Coronary artery (tissue), 2 donors: ENCODE measurements around the gene UBE2G2.

ENCODE experiments used
- DNase-seq: peaks from one replicate; pipeline ENCODE4 v3.0.0-alpha.2; 2017; ENCODE audit warnings: low spot score
- H3K27ac ChIP-seq, 2 donors: fragments of 200-600 bp; sonication (generic); one replicate each; pipeline ENCODE4 v1.5.1; 2016 to 2019
- H3K4me3 ChIP-seq: fragments of 200-600 bp; sonication (generic); 2 replicates; pipeline ENCODE4 v1.5.1; 2016; ENCODE audit warnings: mild to moderate bottlenecking, moderate library complexity
- CTCF ChIP-seq: fragments of 200-600 bp; sonication (generic); IDR thresholded peaks from one replicate; pipeline ENCODE4 v1.5.1; 2019; ENCODE audit warnings: antibody characterized with exemption

UBE2G2 gene

GRCh38 chr21:44728716-44729115 lies 72.9 kb downstream of the UBE2G2 start:
- no peak overlapping the region for H3K4me3 ChIP-seq
- no peak overlapping the region for H3K27ac ChIP-seq
- DNase-seq, result no peak
- TF ChIP-seq CTCF, result no peak

GRCh38 chr21:44727757-44728156 lies 73.9 kb downstream of the UBE2G2 start:
- DNase-seq, result no peak
- TF ChIP-seq CTCF, result no peak
- no peak overlapping the region for H3K27ac ChIP-seq

GRCh38 chr21:44727321-44727720 lies 74.3 kb downstream of the UBE2G2 start:
- TF ChIP-seq CTCF, result no peak
- no peak for DNase-seq
- no peak overlapping the region for H3K4me3 ChIP-seq
- H3K27ac ChIP-seq, result no peak overlapping the region

More at GRCh38 chr21:44727757-44728156, 73.9 kb downstream of the UBE2G2 start:
- no peak overlapping the region for H3K4me3 ChIP-seq

GRCh38 chr21:44726826-44727225 lies 74.8 kb downstream of the UBE2G2 start:
- H3K27ac ChIP-seq, result no peak overlapping the region
- no peak for DNase-seq
- no peak overlapping the region for H3K4me3 ChIP-seq
- TF ChIP-seq CTCF, result no peak

GRCh38 chr21:44724926-44725325 lies 76.7 kb downstream of the UBE2G2 start:
- TF ChIP-seq CTCF, result no peak
- no peak overlapping the region for H3K27ac ChIP-seq
- H3K4me3 ChIP-seq, result no peak overlapping the region
- DNase-seq, result no peak

GRCh38 chr21:44724196-44724595 lies 77.4 kb downstream of the UBE2G2 start:
- TF ChIP-seq CTCF, result no peak
- Histone ChIP-seq H3K4me3 (no peak overlapping the region), H3K27ac (no peak overlapping the region)
- DNase-seq, result no peak

GRCh38 chr21:44723177-44724131 lies 78.2 kb downstream of the UBE2G2 start:
- DNase-seq, result no peak
- no peak overlapping the region for H3K4me3 ChIP-seq
- no peak for TF ChIP-seq CTCF
- no peak overlapping the region for H3K27ac ChIP-seq
